Islet precursor cell (in vitro differentiated cells): ENCODE measurements around the gene REXO2.

ENCODE experiments used
- DNase-seq: peaks from one replicate; pipeline ENCODE4 v3.0.0-alpha.2; 2018

REXO2 gene

GRCh38 chr11:114439229-114440120 is at the start of gene REXO2:
Gene REXO2, plus strand, starts transcription at chr11:114439467. Its CDS starts 62 bp downstream, at chr11:114439529.
- DNase-seq: peak; percentile 97

DNA sequence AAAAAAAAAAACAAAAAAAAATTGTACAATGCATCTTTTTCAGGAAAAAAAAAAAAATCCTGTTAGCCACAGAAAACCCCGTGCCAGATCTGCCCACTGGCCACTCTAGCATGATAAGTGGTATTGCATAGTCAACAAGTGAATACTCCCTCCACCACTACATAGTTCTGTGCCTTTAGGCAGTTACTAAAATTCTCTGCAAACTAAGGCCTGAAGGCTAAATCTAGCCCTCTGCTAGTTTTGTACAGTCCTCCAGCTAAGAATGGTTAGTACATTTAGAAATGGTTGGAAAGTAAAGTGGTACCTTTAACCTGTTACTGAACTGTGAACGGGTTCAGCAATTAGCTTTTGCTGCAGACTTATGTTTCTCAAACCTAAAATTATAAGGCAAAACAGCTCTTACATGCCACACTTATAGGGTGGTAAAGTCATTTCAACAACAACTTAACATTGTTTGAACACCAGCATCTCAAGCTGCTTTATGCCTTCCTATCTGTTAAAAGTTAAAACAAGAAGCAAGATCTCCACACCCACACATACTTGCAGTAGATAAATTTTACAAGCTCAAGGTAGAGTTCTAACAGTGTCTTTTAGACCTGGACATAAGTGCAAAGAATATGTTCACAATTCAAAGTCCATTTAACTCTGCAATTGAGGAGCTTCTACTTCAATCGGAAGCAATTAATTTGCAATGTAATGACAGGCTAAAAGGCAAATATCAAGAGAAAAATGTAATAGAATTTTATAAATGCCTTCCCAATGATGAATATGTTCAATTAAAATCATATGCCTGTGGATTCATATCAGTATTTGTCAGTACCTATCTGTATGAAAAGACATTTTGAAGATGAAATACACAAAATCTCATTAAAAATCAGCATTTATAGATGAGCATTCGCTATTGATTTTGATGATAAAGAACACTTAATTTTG is 46.3 kb upstream of the REXO2 start:
- DNase-seq: no peak

DNA sequence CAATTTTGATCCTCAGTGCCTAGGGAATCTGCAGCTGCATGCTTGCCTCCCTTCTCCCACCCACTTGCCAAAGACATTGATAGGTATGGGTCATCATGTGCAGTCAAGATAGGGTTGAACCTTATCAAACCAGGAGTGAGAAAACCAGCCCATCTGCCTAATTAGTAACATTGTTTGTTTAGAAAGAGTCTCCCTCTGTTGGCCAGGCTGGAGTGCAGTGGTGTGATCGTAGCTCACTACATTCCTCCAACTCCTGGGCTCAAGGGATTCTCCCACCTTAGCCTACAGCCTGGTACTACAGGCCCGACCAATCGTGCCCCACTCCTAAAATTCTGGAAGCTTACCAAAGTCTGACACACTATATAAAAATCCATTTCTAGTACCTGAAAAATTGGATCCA is 43.5 kb upstream of the REXO2 start:
- DNase-seq: peak; percentile 68

- no peak for DNase-seq
Observed at GRCh38 chr11:114396916-114397315, 42.4 kb upstream of the REXO2 start.

DNA sequence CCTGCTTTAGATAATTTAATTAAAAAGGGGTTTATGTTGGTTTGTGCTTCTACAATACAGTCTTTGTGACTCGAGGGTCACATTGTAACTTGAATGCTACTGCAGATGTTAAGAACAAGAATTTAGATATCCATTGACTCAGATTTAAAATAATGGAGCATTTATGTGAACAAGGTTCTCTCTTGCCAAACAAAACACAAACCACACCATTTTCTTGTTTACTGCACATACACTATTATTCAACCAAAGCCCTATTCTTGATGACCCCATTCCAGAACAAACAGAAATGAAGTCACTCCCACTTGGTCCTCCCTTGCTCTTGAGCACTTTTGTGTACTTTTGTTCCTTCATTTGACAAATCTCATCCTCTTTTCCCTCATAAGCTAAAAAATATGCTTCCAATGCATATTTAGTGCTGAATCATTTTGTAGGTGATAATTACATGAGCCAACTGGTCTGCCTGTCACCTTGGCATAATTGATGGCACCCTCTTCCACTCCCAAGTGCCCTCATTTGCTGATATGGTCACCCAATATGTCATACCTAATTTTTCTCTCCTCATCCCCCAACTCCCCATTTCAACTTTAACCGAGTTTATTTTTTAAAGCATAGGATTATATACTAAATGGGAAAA is 41.8 kb upstream of the REXO2 start:
- DNase-seq: no peak

DNA sequence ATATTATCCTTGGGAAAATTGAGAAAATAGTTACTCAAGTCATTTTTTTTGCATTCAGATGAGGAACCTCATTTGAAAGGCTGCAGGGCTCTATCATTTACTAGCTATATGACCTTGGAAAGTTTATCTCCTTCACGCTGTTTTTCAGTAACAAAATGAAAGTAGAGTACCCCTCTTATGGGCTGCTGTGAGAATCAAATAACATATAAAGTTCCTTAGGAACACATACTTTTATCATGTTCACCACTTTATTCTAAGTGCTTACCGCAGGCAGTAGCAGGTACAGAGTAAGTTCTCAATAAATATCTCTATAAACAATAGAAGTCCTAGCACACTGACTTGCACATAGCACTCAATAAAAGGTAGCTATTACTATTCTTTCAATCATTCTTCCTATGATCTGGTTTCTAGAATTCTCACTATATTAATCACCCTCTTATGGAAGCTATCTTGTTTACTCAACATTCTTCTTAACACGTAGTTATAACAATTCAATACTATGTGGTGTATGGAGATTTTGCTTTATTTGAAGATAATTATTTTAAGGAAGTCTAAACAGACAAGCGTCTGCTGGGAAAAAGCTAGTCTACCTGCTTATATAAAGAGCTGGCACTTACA is 40.9 kb upstream of the REXO2 start:
- DNase-seq: no peak

- DNase-seq: no peak
Observed at GRCh38 chr11:114399490-114400215, 39.6 kb upstream of the REXO2 start.

- peak; percentile 100 for DNase-seq
Observed at GRCh38 chr11:114400216-114400914, 38.9 kb upstream of the REXO2 start, which contains the start of the genes C11orf71 and RBM7. Gene C11orf71, minus strand, starts transcription at chr11:114400511. Its CDS starts 180 bp downstream, at chr11:114400331. Gene RBM7, plus strand, starts transcription at chr11:114400666. Its CDS starts 6 bp downstream, at chr11:114400672.

- no peak for DNase-seq
Observed at GRCh38 chr11:114400915-114401223, 38.4 kb upstream of the REXO2 start.

DNA sequence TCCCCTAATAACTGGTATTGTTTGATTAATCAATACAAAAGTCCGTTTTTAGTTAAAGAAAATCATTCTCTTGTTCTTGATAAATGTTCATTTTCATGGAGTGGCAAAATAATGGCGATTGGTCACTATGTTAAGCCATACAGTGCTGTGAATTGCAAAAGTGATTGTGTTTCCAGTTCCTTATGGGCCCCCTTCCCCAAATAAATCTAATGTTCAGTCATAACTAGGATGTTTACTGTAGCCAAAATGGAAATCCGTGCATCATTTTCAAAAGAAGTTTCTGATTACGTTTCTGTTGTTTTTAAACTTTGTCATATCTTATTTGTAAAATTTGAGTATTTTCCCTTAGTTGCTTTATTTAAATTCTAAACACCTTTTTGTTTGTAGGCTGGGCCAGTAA is 38.0 kb upstream of the REXO2 start:
- DNase-seq: no peak

GRCh38 chr11:114412946-114413345 is 26.3 kb upstream of the REXO2 start:
- DNase-seq: no peak

DNA sequence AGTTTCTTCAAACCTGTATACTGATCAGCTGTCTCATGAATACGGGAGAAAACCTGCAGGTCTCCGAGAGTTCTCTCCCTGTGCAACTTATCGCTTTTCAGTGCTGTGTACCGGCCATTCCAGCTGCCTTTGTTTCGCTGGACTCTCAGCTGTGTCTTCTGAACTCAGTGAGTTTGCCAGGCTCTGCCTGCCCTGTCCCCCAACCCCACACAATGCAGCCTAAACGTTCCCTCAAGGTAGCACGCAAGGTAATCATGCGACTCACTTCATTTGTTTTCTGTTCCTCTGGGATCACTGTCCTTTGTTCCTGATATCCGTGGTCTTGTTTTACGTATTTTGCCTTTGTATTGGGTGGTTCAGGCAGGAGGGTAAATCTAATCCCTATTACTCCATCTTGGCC is 25.3 kb upstream of the REXO2 start:
- no peak for DNase-seq

GRCh38 chr11:114416441-114416961 is 22.8 kb upstream of the REXO2 start:
- no peak for DNase-seq

DNA sequence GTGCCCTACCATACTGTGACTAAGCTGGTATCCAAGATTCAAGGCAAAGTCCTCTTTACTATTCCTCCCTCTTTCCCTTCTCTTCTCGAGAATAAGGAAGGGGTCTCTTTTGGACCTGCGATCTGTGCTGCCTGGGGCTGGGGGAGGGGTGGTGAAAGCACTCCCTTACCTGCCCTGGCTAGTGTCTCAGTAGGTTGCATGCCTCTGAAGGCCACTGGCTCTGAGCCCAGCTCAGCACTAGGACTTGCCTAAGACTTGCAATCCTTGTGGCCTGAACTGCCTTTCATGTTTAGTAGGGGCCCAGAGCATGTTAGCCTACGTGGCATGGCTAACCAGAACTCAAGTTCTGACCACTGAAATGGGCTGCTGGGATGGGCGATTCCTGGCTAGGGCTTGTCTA is 13.0 kb upstream of the REXO2 start:
- no peak for DNase-seq

GRCh38 chr11:114430290-114430689 is 9.0 kb upstream of the REXO2 start:
- DNase-seq: no peak

- no peak for DNase-seq
Observed at GRCh38 chr11:114432893-114433292, 6.4 kb upstream of the REXO2 start.

GRCh38 chr11:114433376-114433775 is 5.9 kb upstream of the REXO2 start:
- DNase-seq: no peak

- peak; percentile 67 for DNase-seq
Observed at GRCh38 chr11:114438303-114438702, 964 bp upstream of the REXO2 start.

- no peak for DNase-seq
Observed at GRCh38 chr11:114440121-114440860, 1.0 kb downstream of the REXO2 start.
